22Rv1 (cell line): ENCODE results near the gene TMEM33.

ENCODE experiments used
- H3K27ac ChIP-seq: fragments of 450-650 bp; 2 replicates; pipeline ENCODE4 v1.5.1; 2017
- ZFX ChIP-seq: fragments of 450-650 bp; IDR thresholded peaks from 2 replicates; pipeline ENCODE4 v1.6.1; 2017; ENCODE audit warnings: antibody characterized with exemption, borderline replicate concordance
- TF ChIP-seq, protein P1 (sequence below): fragments of 450-650 bp; IDR thresholded peaks from 2 replicates; pipeline ENCODE4 v1.5.1; 2017; ENCODE audit warnings: mild to moderate bottlenecking

Gene TMEM33

DNA sequence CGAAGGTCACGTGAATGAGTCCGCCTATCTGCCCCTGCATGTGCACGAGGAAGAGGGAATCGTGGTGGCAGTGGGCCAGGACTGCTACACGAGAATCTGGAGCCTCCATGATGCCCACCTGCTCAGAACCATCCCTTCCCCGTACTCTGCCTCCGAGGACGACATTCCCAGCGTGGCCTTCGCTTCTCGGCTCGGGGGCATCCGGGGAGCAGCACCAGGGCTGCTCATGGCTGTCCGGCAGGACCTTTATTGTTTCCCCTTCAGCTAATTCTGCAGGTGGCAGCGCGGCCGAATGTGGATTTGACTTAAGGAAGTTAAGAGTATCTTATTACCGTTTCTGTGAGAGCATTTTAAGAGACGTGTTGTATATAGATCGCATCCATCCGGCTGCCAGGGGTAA is 47.5 kb downstream of the TMEM33 start:
- no peak overlapping the region for H3K27ac ChIP-seq
- TF ChIP-seq ZFX = no peak
- TF ChIP-seq, protein P1, sequence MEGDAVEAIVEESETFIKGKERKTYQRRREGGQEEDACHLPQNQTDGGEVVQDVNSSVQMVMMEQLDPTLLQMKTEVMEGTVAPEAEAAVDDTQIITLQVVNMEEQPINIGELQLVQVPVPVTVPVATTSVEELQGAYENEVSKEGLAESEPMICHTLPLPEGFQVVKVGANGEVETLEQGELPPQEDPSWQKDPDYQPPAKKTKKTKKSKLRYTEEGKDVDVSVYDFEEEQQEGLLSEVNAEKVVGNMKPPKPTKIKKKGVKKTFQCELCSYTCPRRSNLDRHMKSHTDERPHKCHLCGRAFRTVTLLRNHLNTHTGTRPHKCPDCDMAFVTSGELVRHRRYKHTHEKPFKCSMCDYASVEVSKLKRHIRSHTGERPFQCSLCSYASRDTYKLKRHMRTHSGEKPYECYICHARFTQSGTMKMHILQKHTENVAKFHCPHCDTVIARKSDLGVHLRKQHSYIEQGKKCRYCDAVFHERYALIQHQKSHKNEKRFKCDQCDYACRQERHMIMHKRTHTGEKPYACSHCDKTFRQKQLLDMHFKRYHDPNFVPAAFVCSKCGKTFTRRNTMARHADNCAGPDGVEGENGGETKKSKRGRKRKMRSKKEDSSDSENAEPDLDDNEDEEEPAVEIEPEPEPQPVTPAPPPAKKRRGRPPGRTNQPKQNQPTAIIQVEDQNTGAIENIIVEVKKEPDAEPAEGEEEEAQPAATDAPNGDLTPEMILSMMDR = no peak

DNA sequence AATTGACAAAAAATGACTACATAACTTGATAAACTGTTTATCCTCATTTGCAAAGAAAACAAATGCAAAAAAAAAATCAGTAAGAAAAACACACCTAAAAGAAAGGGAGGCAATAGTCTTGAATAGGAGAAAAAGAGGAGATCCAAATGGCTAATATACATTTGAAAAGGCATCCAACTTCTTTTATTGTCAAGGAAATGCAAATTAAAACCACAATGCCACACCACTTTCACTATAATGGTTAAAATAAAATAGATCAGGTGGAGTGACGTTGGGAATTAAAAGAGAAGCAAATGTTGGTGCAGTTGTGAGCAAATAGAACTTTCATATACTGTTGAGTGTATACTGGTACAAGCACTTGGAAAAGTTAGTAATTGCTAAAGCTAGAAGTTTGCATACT is 49.9 kb downstream of the TMEM33 start:
- TF ChIP-seq, protein P1 = no peak
- no peak for TF ChIP-seq ZFX
- H3K27ac ChIP-seq = no peak overlapping the region

DNA sequence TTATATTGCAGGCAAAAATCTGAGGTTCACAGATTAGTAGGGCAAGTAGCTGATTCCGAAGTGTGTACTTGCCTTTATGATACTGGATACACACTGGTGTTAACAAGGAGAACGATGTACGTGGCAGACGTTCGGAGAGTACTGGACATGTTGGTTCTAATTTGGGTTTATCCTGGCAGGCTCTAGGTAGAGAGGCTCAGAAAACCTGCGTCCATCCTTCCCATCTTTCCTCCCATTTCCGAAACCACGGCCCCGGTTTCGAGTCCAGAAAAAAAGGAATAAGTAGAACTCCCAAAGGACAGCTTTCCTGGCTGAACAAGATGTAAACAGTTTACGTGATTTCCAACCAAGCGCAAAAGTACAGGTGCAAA is 54.8 kb downstream of the TMEM33 start:
- peak overlapping the region; percentile 72 for H3K27ac ChIP-seq
- no peak for TF ChIP-seq ZFX
- TF ChIP-seq, protein P1 = no peak

GRCh38 chr4:41990365-41991111 is 55.3 kb downstream of the TMEM33 start, which contains the start of gene SLC30A9:
Gene SLC30A9 (plus strand): TSS chr4:41990530. CDS start chr4:41990652, 122 bp downstream.
- TF ChIP-seq ZFX = no peak
- TF ChIP-seq, protein P1 = peak; percentile 44
- H3K27ac ChIP-seq = peak within 1 kb of the TSS; percentile 72

- no peak for TF ChIP-seq ZFX
- TF ChIP-seq, protein P1 = no peak
- H3K27ac ChIP-seq = no peak overlapping the region
Observed at GRCh38 chr4:41991916-41992767, 56.9 kb downstream of the TMEM33 start.

DNA sequence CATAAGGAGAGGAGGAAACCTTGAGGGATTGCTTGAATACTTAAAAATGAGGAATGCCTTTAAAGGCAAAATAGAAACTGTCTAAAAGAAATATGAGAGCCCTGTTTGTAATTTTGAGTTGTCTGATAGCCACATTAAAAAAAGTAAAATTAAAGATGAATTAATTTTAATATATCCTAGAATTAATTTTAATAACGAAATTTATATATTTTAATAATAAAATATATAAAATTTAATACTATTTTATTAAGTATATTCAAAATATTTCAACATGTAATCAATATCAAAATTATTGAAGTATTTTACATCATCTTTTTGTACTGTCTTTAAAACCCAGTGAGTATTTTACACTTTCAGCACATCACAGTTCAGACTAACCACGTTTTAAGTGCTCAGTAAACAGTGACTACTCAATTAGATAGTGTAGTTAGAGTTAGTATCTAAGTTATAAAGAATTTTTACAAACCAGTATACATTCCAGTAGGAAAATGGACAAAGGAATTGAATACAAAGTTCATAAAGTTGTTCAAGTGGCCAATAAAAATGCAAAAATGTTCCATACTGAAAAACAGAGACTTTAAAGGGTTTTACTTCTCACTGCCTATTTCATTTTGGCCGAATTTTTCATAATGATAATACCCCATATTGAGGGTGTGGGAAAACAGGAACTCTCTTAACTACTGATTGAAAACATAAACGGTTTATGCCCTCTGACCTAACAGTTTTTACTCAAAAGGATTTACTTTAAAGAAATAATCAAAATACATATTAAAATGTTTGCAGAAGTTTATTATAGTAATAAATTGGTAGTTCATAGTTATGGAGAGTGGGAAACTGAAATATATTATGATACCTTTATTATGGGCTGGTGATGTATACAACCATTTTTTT is 58.0 kb downstream of the TMEM33 start:
- TF ChIP-seq ZFX = no peak
- TF ChIP-seq, protein P1 = no peak
- no peak overlapping the region for H3K27ac ChIP-seq
